H1 (cell line): Measurements from ENCODE around the gene PID1. TPM values are rescaled to one million over a fixed set of nuclear protein-coding genes. Genes with fewer than 3 reads are reported as not detected.

Experiments used
- CHD2 ChIP-seq: IDR thresholded peaks from 2 replicates; pipeline ENCODE4 v1.6.1; 2012; ENCODE audit warnings: low read length, improper control_type of control experiment
- CTBP2 ChIP-seq: IDR thresholded peaks from 2 replicates; pipeline ENCODE4 v1.7.0; 2011; ENCODE audit warnings: borderline replicate concordance, mild to moderate bottlenecking, moderate library complexity, mixed read lengths, low read length; ENCODE audit not compliant: insufficient read depth, insufficient read length
- EZH2 ChIP-seq: fragments of 200-600 bp; sonication (generic); IDR thresholded peaks from 2 replicates; pipeline ENCODE4 v1.7.1; 2012; ENCODE audit warnings: low read depth, mild to moderate bottlenecking, moderate library complexity, low read length, inconsistent platforms; ENCODE audit not compliant: severe bottlenecking
- GABPA ChIP-seq: IDR thresholded peaks from 2 replicates; pipeline ENCODE4 v1.6.1; 2011; ENCODE audit warnings: mild to moderate bottlenecking, low read length, moderate library complexity, borderline replicate concordance; ENCODE audit not compliant: insufficient read depth
- RBBP5 ChIP-seq: IDR thresholded peaks from 2 replicates; pipeline ENCODE4 v1.7.1; 2012; ENCODE audit warnings: low read depth, mild to moderate bottlenecking, inconsistent platforms, low read length, moderate library complexity, borderline replicate concordance
- polyA plus RNA-seq, 7 experiments: library from polyadenylated mRNA; depleted of rRNA in 3 of 7; stranded (reverse) in 5 of 7; unstranded in 2 of 7; fragments of >200 nt in 5 of 7; fragments of 200-250 nt in 2 of 7; gene quantifications; 1 replicate in 5 of 7; 2 replicates in 1 of 7; 4 replicates in 1 of 7; pipeline versions ENCODE4 v1.2.1 to v1.2.3, GENCODE V29; 2011 to 2013; ENCODE audit warnings: missing spikeins in 2 of 7, mixed read lengths in 2 of 7
- total RNA-seq: library from RNA; stranded (reverse); fragmentation: NEBNext Ultra II Directional; extraction: Animal tissue kit (Norgen Biotek cat#: 25700); gene quantifications from 2 replicates; pipeline ENCODE4 v1.2.1, GENCODE V29; 2021
- TF ChIP-seq, protein P1 (sequence below): IDR thresholded peaks from 2 replicates; pipeline ENCODE4 v1.6.1; 2011; ENCODE audit warnings: low read depth, mild to moderate bottlenecking, low read length; ENCODE audit not compliant: insufficient read depth

Gene PID1
- total and polyA plus RNA-seq, 2 of the 8 experiments (the other 6 are each of a cell fraction or from before 2014, with no cell fraction given): 1.5 to 3.3 TPM

DNA sequence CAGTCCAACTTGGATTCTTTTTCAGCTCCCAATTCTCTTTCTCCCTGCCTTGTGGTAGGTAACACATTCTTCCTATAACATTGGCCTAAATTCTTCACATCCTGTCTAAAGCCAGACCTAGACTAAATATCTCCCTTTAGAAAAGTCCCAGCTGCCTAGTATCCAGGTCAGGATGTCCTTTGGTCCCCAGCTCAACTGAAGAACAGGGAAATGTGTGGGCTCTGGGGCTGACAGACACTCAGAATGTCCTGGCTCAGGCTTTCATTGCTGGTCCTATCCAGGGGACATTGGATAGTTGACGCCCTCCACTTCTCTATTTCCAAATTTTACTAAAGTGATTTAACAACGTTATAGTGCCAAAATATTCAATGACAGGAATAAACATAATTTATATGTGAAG, 219.3 kb downstream of the PID1 start (continued):
- TF ChIP-seq GABPA (no peak), CHD2 (no peak), RBBP5 (no peak), CTBP2 (no peak), EZH2 (no peak)
- TF ChIP-seq, protein P1, sequence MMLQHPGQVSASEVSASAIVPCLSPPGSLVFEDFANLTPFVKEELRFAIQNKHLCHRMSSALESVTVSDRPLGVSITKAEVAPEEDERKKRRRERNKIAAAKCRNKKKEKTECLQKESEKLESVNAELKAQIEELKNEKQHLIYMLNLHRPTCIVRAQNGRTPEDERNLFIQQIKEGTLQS: no peak
